IMR-90 (cell line): ENCODE data around the gene NOL6. TPM values are rescaled to one million over a fixed set of nuclear protein-coding genes. Genes with fewer than 3 reads are reported as not detected.

ENCODE experiments used
- ATAC-seq: fragments of 200-7000 bp; cut with Tn5 transposase; 2 replicates; pipeline ENCODE4 v1.9.1; 2020; ENCODE audit warnings: low read depth, mild to moderate bottlenecking, moderate library complexity
- BruUV-seq: library from RNA; stranded (reverse); fragments of 400-500 nt; replicated peaks from 2 replicates; lab custom pipeline; 2021; lab: Mats Ljungman, UMichigan
- CTCF ChIA-PET: fragments of 300-600 bp; formaldehyde crosslinking; extraction: SDS; loops from one replicate; lab custom pipeline; 2021; ENCODE audit warnings: antibody characterized with exemption; lab: Yijun Ruan, JAX
- POLR2A ChIA-PET: fragments of 300-600 bp; sonication (Branson Sonifier 250); formaldehyde crosslinking; loops from one replicate; lab custom pipeline; 2022; ENCODE audit warnings: antibody characterized with exemption; ENCODE audit not compliant: unreplicated experiment; lab: Charles Lee
- DNase-seq: peaks from one replicate; pipeline ENCODE4 v3.0.0; 2013
- H2AFZ ChIP-seq: replicated peaks from 2 replicates; pipeline ENCODE3; 2013; ENCODE audit warnings: low read length, mild to moderate bottlenecking; ENCODE audit not compliant: poor library complexity
- H2AK5ac ChIP-seq: 2 replicates; pipeline ENCODE4 v1.6.1; 2013; ENCODE audit warnings: low read depth, low read length, inconsistent platforms
- H2AK9ac ChIP-seq: replicated peaks from 2 replicates; pipeline ENCODE3; 2013; ENCODE audit warnings: mild to moderate bottlenecking, low read depth, low read length, moderate library complexity; ENCODE audit not compliant: poor library complexity
- H2BK120ac ChIP-seq: 2 replicates; pipeline ENCODE4 v1.6.1; 2013; ENCODE audit warnings: low read depth, low read length, inconsistent platforms
- H2BK15ac ChIP-seq: 3 replicates; pipeline ENCODE4 v1.6.1; 2013; ENCODE audit warnings: low read depth, low read length, inconsistent platforms
- H2BK20ac ChIP-seq: 2 replicates; pipeline ENCODE4 v1.6.1; 2013; ENCODE audit warnings: low read depth, mild to moderate bottlenecking, inconsistent platforms, low read length, moderate library complexity
- H2BK5ac ChIP-seq: 2 replicates; pipeline ENCODE4 v1.6.1; 2013; ENCODE audit warnings: mild to moderate bottlenecking, low read depth, low read length, inconsistent platforms; ENCODE audit not compliant: poor library complexity, severe bottlenecking
- H3K14ac ChIP-seq: replicated peaks from 2 replicates; pipeline ENCODE4 v1.6.1; 2013; ENCODE audit warnings: low read depth, low read length, inconsistent platforms
- H3K18ac ChIP-seq: 2 replicates; pipeline ENCODE4 v1.6.1; 2013; ENCODE audit warnings: low read depth, low read length, control low read depth
- H3K23ac ChIP-seq: 2 replicates; pipeline ENCODE4 v1.6.1; 2013; ENCODE audit warnings: low read depth, low read length, inconsistent platforms
- H3K27ac ChIP-seq: 2 replicates; pipeline ENCODE4 v1.5.1; 2013; ENCODE audit warnings: mild to moderate bottlenecking, control low read depth, low read length; ENCODE audit not compliant: insufficient read depth
- H3K27me3 ChIP-seq: 2 replicates; pipeline ENCODE4 v1.6.1; 2013; ENCODE audit warnings: low read length; ENCODE audit not compliant: control insufficient read depth, insufficient read depth
- H3K36me3 ChIP-seq: 2 replicates; pipeline ENCODE4 v1.6.1; 2013; ENCODE audit warnings: low read length, mixed read lengths; ENCODE audit not compliant: control insufficient read depth, insufficient read depth
- H3K4ac ChIP-seq: 2 replicates; pipeline ENCODE4 v1.6.1; 2013; ENCODE audit warnings: low read depth, low read length, inconsistent platforms
- H3K4me1 ChIP-seq: 2 replicates; pipeline ENCODE4 v1.6.1; 2013; ENCODE audit warnings: low read length, mixed read lengths; ENCODE audit not compliant: control insufficient read depth, insufficient read depth
- H3K4me2 ChIP-seq: 2 replicates; pipeline ENCODE4 v1.6.1; 2013; ENCODE audit warnings: low read depth, mild to moderate bottlenecking, control low read depth, low read length, moderate library complexity
- H3K4me3 ChIP-seq: 2 replicates; pipeline ENCODE4 v1.5.1; 2013; ENCODE audit warnings: low read depth, mild to moderate bottlenecking, control low read depth, low read length, moderate library complexity; ENCODE audit not compliant: insufficient read depth
- H3K56ac ChIP-seq: 2 replicates; pipeline ENCODE4 v1.6.1; 2013; ENCODE audit warnings: low read length, inconsistent platforms; ENCODE audit not compliant: insufficient read depth; ENCODE audit errors: extremely low read depth
- H3K79me1 ChIP-seq, 2 experiments: 2 replicates each; pipeline ENCODE4 v1.6.1; 2013; ENCODE audit warnings: low read length in 2 of 2, inconsistent platforms in 1 of 2, low read depth in 1 of 2
- H3K9ac ChIP-seq: 2 replicates; pipeline ENCODE4 v1.6.1; 2013; ENCODE audit warnings: low read depth, low read length, control low read depth
- H3K9me1 ChIP-seq: 2 replicates; pipeline ENCODE4 v1.6.1; 2013; ENCODE audit warnings: low read length, inconsistent platforms; ENCODE audit not compliant: insufficient read depth
- H3K9me3 ChIP-seq: 2 replicates; pipeline ENCODE4 v1.6.1; 2013; ENCODE audit warnings: low read length; ENCODE audit not compliant: control insufficient read depth, insufficient read depth
- H4K20me1 ChIP-seq: 2 replicates; pipeline ENCODE4 v1.6.1; 2013; ENCODE audit warnings: low read length, inconsistent platforms; ENCODE audit not compliant: insufficient read depth
- H4K5ac ChIP-seq: 2 replicates; pipeline ENCODE4 v1.6.1; 2013; ENCODE audit warnings: mild to moderate bottlenecking, low read depth, low read length, control low read depth
- H4K8ac ChIP-seq, 2 experiments: 2 replicates each; pipeline ENCODE4 v1.6.1; 2013; ENCODE audit warnings: low read depth in 2 of 2, low read length in 2 of 2, control low read depth in 1 of 2, inconsistent platforms in 1 of 2
- H4K91ac ChIP-seq: 2 replicates; pipeline ENCODE4 v1.6.1; 2013; ENCODE audit warnings: low read depth, low read length, inconsistent platforms; ENCODE audit not compliant: insufficient read depth
- BHLHE40 ChIP-seq: fragments of 150-350 bp; IDR thresholded peaks from 2 replicates; pipeline ENCODE4 v1.6.1; 2016; ENCODE audit warnings: mild to moderate bottlenecking, low read depth, low read length
- CEBPB ChIP-seq: IDR thresholded peaks from 2 replicates; pipeline ENCODE4 v1.6.1; 2012; ENCODE audit warnings: low read depth, low read length, improper control_type of control experiment
- CHD1 ChIP-seq: IDR thresholded peaks from 2 replicates; pipeline ENCODE4 v1.6.1; 2012; ENCODE audit warnings: low read depth, low read length, improper control_type of control experiment
- FOS ChIP-seq: fragments of 150-350 bp; IDR thresholded peaks from 2 replicates; pipeline ENCODE4 v1.6.1; 2016; ENCODE audit warnings: low read depth, low read length
- MAFK ChIP-seq: IDR thresholded peaks from 2 replicates; pipeline ENCODE4 v1.6.1; 2012; ENCODE audit warnings: low read depth, low read length, improper control_type of control experiment
- MAZ ChIP-seq: IDR thresholded peaks from 2 replicates; pipeline ENCODE4 v1.6.1; 2012; ENCODE audit warnings: low read depth, mild to moderate bottlenecking, low read length, improper control_type of control experiment, moderate library complexity, borderline replicate concordance
- MXI1 ChIP-seq: IDR thresholded peaks from 2 replicates; pipeline ENCODE4 v1.6.1; 2012; ENCODE audit warnings: low read depth, mild to moderate bottlenecking, low read length, moderate library complexity, borderline replicate concordance
- NFE2L2 ChIP-seq: fragments of 150-350 bp; IDR thresholded peaks from 2 replicates; pipeline ENCODE4 v1.6.1; 2016; ENCODE audit warnings: low read depth, mild to moderate bottlenecking, low read length
- POLR2A ChIP-seq: IDR thresholded peaks from 2 replicates; pipeline ENCODE4 v1.6.1; 2012; ENCODE audit warnings: mild to moderate bottlenecking, low read depth, low read length
- RAD21 ChIP-seq: IDR thresholded peaks from 2 replicates; pipeline ENCODE4 v1.6.1; 2012; ENCODE audit warnings: low read length, improper control_type of control experiment
- RCOR1 ChIP-seq: IDR thresholded peaks from 2 replicates; pipeline ENCODE4 v1.6.1; 2012; ENCODE audit warnings: mild to moderate bottlenecking, low read length, improper control_type of control experiment; ENCODE audit not compliant: insufficient replicate concordance
- RFX5 ChIP-seq: IDR thresholded peaks from 2 replicates; pipeline ENCODE4 v1.8.0; 2012; ENCODE audit warnings: low read depth, mild to moderate bottlenecking, low read length, moderate library complexity
- SMC3 ChIP-seq: fragments of 150-350 bp; IDR thresholded peaks from 2 replicates; pipeline ENCODE4 v1.6.1; 2016; ENCODE audit warnings: low read depth, mild to moderate bottlenecking, antibody characterized with exemption, low read length, moderate library complexity
- WGBS, 2 experiments: methylation state at CpG; one replicate each; pipeline versions ENCODE4 v1.1.5 to v1.1.7; 2013; ENCODE audit warnings: missing lambda C conversion rate in 2 of 2; ENCODE audit not compliant: insufficient read length in 1 of 2; ENCODE audit errors: extremely low coverage in 2 of 2; 5-methylcytosine and 5-hydroxymethylcytosine counted together
- dilution Hi-C: fragments of 300-500 bp; cut with HindIII; formaldehyde crosslinking; loops from one replicate; pipeline ENCODE4 v1.14.3; 2018; ENCODE audit warnings: low sequenced_read_pairs; ENCODE audit not compliant: unreplicated experiment
- in situ Hi-C: fragments of 300-500 bp; cut with MboI; formaldehyde crosslinking; loops from 3 replicates; pipeline ENCODE4 v1.14.3; 2019; ENCODE audit warnings: low sequenced_read_pairs, inconsistent platforms, mixed read lengths
- intact Hi-C: fragments of 100-400 bp; cut with micrococcal nuclease; formaldehyde crosslinking; loops from 2 replicates; pipeline ENCODE4 v1.10.0; 2022
- polyA plus RNA-seq, 3 experiments: library from polyadenylated mRNA; depleted of rRNA; stranded (reverse); fragments of >200 nt; gene quantifications; 2 replicates each; pipeline ENCODE4 v1.2.3, GENCODE V29; 2012; ENCODE audit warnings: low replicate concordance in 1 of 3
- total RNA-seq: library from RNA; depleted of rRNA; stranded (reverse); fragments of >200 nt; gene quantifications from 2 replicates; pipeline ENCODE4 v1.2.3, GENCODE V29; 2012
- TF ChIP-seq, protein P1 (sequence below): fragments of 150-350 bp; IDR thresholded peaks from 2 replicates; pipeline ENCODE4 v1.6.1; 2017; ENCODE audit warnings: mild to moderate bottlenecking, antibody characterized with exemption, low read length, low read depth
- TF ChIP-seq, protein P2 (sequence below): conservative IDR thresholded peaks from 2 replicates; pipeline ENCODE4 v1.5.1; 2012; ENCODE audit warnings: mild to moderate bottlenecking, low read depth, low read length, improper control_type of control experiment
- TF ChIP-seq, protein P3 (sequence below): fragments of 150-350 bp; IDR thresholded peaks from 2 replicates; pipeline ENCODE4 v1.6.1; 2016; ENCODE audit warnings: low read depth, mild to moderate bottlenecking, low read length, moderate library complexity, borderline replicate concordance

The NOL6 gene
- total and polyA plus RNA-seq, 2 of the 4 experiments (the other 2 are of a cell fraction): 47.3 to 71.7 TPM

DNA sequence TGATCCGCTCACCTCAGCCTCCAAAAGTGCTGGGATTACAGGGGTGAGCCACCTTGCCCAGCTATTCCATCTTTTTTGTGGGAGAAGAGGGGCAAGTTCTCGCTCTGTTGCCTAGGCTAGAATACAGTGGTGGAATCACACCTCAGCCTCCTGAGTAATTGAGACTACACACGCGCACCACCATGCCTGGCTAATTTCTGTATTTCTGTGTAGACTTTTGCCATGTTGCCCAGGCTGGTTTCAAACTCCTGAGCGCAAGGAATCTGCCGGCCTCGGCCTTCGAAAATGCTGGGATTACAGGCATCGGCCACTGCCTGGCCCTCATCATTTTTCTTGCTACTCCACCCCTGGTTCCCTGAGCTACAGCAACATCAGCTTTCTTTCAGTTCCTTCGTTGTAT is 2.8 kb upstream of the NOL6 start:
- Histone ChIP-seq H2AFZ (no peak overlapping the region), H4K5ac (no peak overlapping the region), H3K27me3 (no peaks in the 10 kb centered on the region), H4K20me1 (peaks cover 8% of the 10 kb centered on the region; the same call in 1 of the 2 replicates), H2BK120ac (no peak overlapping the region), H3K9ac (no peak overlapping the region), H3K27ac (no peak overlapping the region), H3K14ac (no peak overlapping the region), H3K9me3 (no peaks in the 10 kb centered on the region), H3K4me3 (no peak overlapping the region), H3K4ac (no peak overlapping the region), H2AK5ac (no peak overlapping the region), H3K56ac (no peak overlapping the region), H4K91ac (no peak overlapping the region), H3K79me1 (peaks cover 10 to 33% of the 10 kb centered on the region in 2 experiments; a peak in 3 of 4 replicates), H3K18ac (no peak overlapping the region), H2BK15ac (no peak overlapping the region), H3K23ac (no peak overlapping the region), H3K9me1 (peaks cover 10% of the 10 kb centered on the region; the same call in 1 of the 2 replicates), H2AK9ac (peak overlapping the region; percentile 72), H3K4me1 (peaks cover 3% of the 10 kb centered on the region; the same call in 1 of the 2 replicates), H3K36me3 (peaks cover 10% of the 10 kb centered on the region), H2BK20ac (no peak overlapping the region), H3K4me2 (no peak overlapping the region), H2BK5ac (no peak overlapping the region), H4K8ac (no peak overlapping the region)
- dilution Hi-C loops: no loop called here
- no peak for TF ChIP-seq SMC3
- TF ChIP-seq, protein P1, sequence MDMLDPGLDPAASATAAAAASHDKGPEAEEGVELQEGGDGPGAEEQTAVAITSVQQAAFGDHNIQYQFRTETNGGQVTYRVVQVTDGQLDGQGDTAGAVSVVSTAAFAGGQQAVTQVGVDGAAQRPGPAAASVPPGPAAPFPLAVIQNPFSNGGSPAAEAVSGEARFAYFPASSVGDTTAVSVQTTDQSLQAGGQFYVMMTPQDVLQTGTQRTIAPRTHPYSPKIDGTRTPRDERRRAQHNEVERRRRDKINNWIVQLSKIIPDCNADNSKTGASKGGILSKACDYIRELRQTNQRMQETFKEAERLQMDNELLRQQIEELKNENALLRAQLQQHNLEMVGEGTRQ: no peak
- no peak for TF ChIP-seq NFE2L2
- TF ChIP-seq, protein P2, sequence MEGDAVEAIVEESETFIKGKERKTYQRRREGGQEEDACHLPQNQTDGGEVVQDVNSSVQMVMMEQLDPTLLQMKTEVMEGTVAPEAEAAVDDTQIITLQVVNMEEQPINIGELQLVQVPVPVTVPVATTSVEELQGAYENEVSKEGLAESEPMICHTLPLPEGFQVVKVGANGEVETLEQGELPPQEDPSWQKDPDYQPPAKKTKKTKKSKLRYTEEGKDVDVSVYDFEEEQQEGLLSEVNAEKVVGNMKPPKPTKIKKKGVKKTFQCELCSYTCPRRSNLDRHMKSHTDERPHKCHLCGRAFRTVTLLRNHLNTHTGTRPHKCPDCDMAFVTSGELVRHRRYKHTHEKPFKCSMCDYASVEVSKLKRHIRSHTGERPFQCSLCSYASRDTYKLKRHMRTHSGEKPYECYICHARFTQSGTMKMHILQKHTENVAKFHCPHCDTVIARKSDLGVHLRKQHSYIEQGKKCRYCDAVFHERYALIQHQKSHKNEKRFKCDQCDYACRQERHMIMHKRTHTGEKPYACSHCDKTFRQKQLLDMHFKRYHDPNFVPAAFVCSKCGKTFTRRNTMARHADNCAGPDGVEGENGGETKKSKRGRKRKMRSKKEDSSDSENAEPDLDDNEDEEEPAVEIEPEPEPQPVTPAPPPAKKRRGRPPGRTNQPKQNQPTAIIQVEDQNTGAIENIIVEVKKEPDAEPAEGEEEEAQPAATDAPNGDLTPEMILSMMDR: no peak
- TF ChIP-seq RCOR1: no peak
- TF ChIP-seq MXI1: no peak
- TF ChIP-seq RFX5: no peak
- no peak for TF ChIP-seq RAD21
- TF ChIP-seq CHD1: no peak
- TF ChIP-seq CEBPB: no peak
- TF ChIP-seq MAZ: no peak
- TF ChIP-seq MAFK: no peak
- no peak for TF ChIP-seq POLR2A
- TF ChIP-seq, protein P3, sequence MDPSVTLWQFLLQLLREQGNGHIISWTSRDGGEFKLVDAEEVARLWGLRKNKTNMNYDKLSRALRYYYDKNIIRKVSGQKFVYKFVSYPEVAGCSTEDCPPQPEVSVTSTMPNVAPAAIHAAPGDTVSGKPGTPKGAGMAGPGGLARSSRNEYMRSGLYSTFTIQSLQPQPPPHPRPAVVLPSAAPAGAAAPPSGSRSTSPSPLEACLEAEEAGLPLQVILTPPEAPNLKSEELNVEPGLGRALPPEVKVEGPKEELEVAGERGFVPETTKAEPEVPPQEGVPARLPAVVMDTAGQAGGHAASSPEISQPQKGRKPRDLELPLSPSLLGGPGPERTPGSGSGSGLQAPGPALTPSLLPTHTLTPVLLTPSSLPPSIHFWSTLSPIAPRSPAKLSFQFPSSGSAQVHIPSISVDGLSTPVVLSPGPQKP: no peak
- TF ChIP-seq FOS: no peak
- no peak for TF ChIP-seq BHLHE40
- in situ Hi-C loops: no loop called here
- CTCF ChIA-PET: interaction anchor here (1.8 kb wide), 1 partner anchor 10 kb away, joined by 5 read pairs; no protein-coding TSS in a partner anchor
- BruUV-seq: no TSS peak
- no peak for ATAC-seq
- POLR2A ChIA-PET: interaction anchor here (0.9 kb wide), 1 partner anchor 186 kb away, joined by 21 read pairs; the partner anchor contains the start of gene NFX1
- DNase-seq: no peak
- intact Hi-C loops: no loop called here
- WGBS, 2 experiments: 98% methylated on average over 9 of the region's 10 CpGs; no CpG with 5 or more reads in 1 of the 2 experiments
